HL-60 (cell line): ENCODE measurements around the gene SIGLECL1.
"Not testable (repeated sequence)": the region's sequence is repeated elsewhere in the genome, so short reads cannot be mapped to it uniquely, and the experiment has no call there.

Source experiments
- DNase-seq, 2 experiments: peaks; one replicate each; pipeline ENCODE4 v3.0.0-alpha.2; 2010 to 2020; ENCODE audit warnings: low read depth in 1 of 2, low spot score in 1 of 2
- H3K27ac ChIP-seq: fragments of 250-450 bp; sonication (Bioruptor Pico); replicated peaks from 2 replicates; pipeline ENCODE4 v1.5.1; 2020; ENCODE audit warnings: mild to moderate bottlenecking, moderate library complexity
- H3K27me3 ChIP-seq: fragments of 250-450 bp; sonication (Bioruptor Pico); 2 replicates; pipeline ENCODE4 v1.5.1; 2021; ENCODE audit warnings: mild to moderate bottlenecking, moderate library complexity; ENCODE audit not compliant: insufficient read depth, poor library complexity, severe bottlenecking
- H3K4me3 ChIP-seq: replicated peaks from 2 replicates; pipeline ENCODE4 v1.5.1; 2011; ENCODE audit warnings: mild to moderate bottlenecking, control low read depth, low read length; ENCODE audit not compliant: insufficient read depth
- CTCF ChIP-seq: IDR thresholded peaks from one replicate; pipeline ENCODE4 v1.5.1; 2011; ENCODE audit warnings: low read length, control low read depth, inconsistent platforms; ENCODE audit not compliant: insufficient read depth
- GABPA ChIP-seq: IDR thresholded peaks from 2 replicates; pipeline ENCODE4 v1.6.1; 2012; ENCODE audit warnings: low read depth
- POLR2AphosphoS5 ChIP-seq: IDR thresholded peaks from 2 replicates; pipeline ENCODE4 v1.6.1; 2012; ENCODE audit warnings: low read depth
- SPI1 ChIP-seq: IDR thresholded peaks from 2 replicates; pipeline ENCODE4 v1.6.1; 2012; ENCODE audit warnings: low read depth, mild to moderate bottlenecking, borderline replicate concordance
- TF ChIP-seq, protein P1 (sequence below): IDR thresholded peaks from 2 replicates; pipeline ENCODE4 v1.6.1; 2012; ENCODE audit warnings: low read depth; ENCODE audit not compliant: insufficient replicate concordance

Gene SIGLECL1

GRCh38 chr19:51210874-51211361 is 40.0 kb upstream of the SIGLECL1 start:
- peak overlapping the region; percentile 76 for H3K27ac ChIP-seq
- H3K27me3 ChIP-seq = not testable (repeated sequence)
- H3K4me3 ChIP-seq = peak overlapping the region; percentile 58
- peak; percentile 92 for TF ChIP-seq POLR2AphosphoS5
- TF ChIP-seq, protein P1, sequence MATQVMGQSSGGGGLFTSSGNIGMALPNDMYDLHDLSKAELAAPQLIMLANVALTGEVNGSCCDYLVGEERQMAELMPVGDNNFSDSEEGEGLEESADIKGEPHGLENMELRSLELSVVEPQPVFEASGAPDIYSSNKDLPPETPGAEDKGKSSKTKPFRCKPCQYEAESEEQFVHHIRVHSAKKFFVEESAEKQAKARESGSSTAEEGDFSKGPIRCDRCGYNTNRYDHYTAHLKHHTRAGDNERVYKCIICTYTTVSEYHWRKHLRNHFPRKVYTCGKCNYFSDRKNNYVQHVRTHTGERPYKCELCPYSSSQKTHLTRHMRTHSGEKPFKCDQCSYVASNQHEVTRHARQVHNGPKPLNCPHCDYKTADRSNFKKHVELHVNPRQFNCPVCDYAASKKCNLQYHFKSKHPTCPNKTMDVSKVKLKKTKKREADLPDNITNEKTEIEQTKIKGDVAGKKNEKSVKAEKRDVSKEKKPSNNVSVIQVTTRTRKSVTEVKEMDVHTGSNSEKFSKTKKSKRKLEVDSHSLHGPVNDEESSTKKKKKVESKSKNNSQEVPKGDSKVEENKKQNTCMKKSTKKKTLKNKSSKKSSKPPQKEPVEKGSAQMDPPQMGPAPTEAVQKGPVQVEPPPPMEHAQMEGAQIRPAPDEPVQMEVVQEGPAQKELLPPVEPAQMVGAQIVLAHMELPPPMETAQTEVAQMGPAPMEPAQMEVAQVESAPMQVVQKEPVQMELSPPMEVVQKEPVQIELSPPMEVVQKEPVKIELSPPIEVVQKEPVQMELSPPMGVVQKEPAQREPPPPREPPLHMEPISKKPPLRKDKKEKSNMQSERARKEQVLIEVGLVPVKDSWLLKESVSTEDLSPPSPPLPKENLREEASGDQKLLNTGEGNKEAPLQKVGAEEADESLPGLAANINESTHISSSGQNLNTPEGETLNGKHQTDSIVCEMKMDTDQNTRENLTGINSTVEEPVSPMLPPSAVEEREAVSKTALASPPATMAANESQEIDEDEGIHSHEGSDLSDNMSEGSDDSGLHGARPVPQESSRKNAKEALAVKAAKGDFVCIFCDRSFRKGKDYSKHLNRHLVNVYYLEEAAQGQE = peak; percentile 29
- TF ChIP-seq SPI1 = peak; percentile 80; the same call in 1 of the 2 replicates
- TF ChIP-seq GABPA = peak; percentile 96
- peak; percentile 85 to 93 for DNase-seq

DNA sequence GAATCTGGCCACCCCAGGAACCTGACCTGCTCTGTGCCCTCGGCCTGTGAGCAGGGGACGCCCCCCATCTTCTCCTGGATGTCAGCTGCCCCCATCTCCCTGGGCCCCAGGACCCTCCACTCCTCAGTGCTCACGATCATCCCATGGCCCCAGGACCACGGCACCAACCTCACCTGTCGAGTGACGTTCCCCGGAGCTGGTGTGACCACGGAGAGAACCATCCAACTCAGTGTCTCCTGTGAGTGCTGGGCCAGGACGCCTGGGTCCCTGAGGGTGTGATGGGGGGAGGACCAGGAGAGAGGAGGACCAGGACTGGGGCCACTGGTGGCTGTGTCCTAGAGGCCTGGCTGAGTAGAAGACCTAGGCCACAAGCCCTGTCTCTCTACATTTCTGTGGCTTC is 39.0 kb upstream of the SIGLECL1 start:
- TF ChIP-seq CTCF (no peak), SPI1 (no peak), GABPA (no peak), POLR2AphosphoS5 (no peak)
- TF ChIP-seq, protein P1 = no peak
- Histone ChIP-seq H3K27me3 (no peaks in the 10 kb centered on the region), H3K4me3 (peak overlapping the region; percentile 58), H3K27ac (peak overlapping the region; percentile 76; the same call in 1 of the 2 replicates)
- DNase-seq = no peak

- DNase-seq = no peak
These were observed 31.6 kb upstream of the SIGLECL1 start for GRCh38 chr19:51219307-51219706.

GRCh38 chr19:51219971-51220370 is 30.9 kb upstream of the SIGLECL1 start:
- TF ChIP-seq GABPA = no peak
- Histone ChIP-seq H3K27ac (no peak overlapping the region), H3K27me3 (no peaks in the 10 kb centered on the region), H3K4me3 (no peak overlapping the region)
- no peak for DNase-seq

More at GRCh38 chr19:51219307-51219706, 31.6 kb upstream of the SIGLECL1 start:
- no peak overlapping the region for H3K4me3 ChIP-seq
- no peak overlapping the region for H3K27ac ChIP-seq
- TF ChIP-seq GABPA = no peak
- peak; percentile 91 for TF ChIP-seq SPI1
- no peaks in the 10 kb centered on the region for H3K27me3 ChIP-seq

DNA sequence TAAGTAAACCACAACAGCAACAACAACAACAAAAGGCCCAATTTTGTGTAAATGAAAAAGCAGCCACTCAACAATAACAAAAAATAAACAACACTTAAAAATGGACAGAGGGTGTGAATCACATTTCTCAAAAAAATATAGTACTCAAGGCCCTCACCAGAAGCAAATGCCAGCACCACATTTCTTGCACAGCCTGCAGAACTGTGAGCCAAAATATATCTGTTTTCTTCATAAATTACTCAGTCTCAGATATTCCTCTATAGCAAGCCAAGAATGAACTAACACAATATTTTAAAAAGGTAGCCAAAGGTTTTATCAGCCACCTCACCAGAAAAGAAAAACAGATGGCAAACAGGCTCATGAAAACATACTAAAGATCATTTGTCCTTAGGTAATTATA is 29.9 kb upstream of the SIGLECL1 start:
- DNase-seq = no peak
- H3K27ac ChIP-seq = no peak overlapping the region
- H3K27me3 ChIP-seq = no peaks in the 10 kb centered on the region
- TF ChIP-seq GABPA (no peak), POLR2AphosphoS5 (no peak), CTCF (no peak), SPI1 (no peak)
- TF ChIP-seq, protein P1 = no peak
- no peak overlapping the region for H3K4me3 ChIP-seq
